Measurements from ENCODE around the gene SMAD2.

GRCh38 chr18:47893939-47894699 lies 36.3 kb downstream of the SMAD2 start:
- TF ChIP-seq PATZ1 (CRISPR knock-in tag; IDR thresholded peaks at IDR 0.05; ENCODE audit: borderline replicate concordance) (no peak), THRA (IDR thresholded peaks at IDR 0.05) (no peak), FOXA3 (CRISPR knock-in tag; conservative IDR thresholded peaks at IDR 0.05 in 1 of 2, IDR thresholded peaks at IDR 0.05 in 1 of 2) (no peak), CREBBP (IDR thresholded peaks at IDR 0.05; ENCODE audit: low read depth, low read length) (no peak), ZC3H11A (IDR thresholded peaks at IDR 0.05; ENCODE audit: low read depth, low read length) (no peak), CTCF (IDR thresholded peaks at IDR 0.05 in 2 of 3, conservative IDR thresholded peaks at IDR 0.05 in 1 of 3; ENCODE audit: insufficient read depth in 2 of 3, low read depth in 1 of 3, low read length in 3 of 3) (no peak), SMAD4 (CRISPR knock-in tag; conservative IDR thresholded peaks at IDR 0.05) (no peak), ETV1 (tag; conservative IDR thresholded peaks at IDR 0.05; ENCODE audit: low read depth) (no peak)
